Ovary (tissue), 9 donors: ENCODE data around the gene MICAL2. TPM values are rescaled to one million over a fixed set of nuclear protein-coding genes. Genes with fewer than 3 reads are reported as not detected.
A peak's percentile ranks its signal among the peaks of the same experiment; 100 is the strongest.

Experiments
- DNase-seq, 5 donors: peaks; one replicate each; pipeline ENCODE4 v3.0.0-alpha.2; 2019 to 2020
- H3K27ac ChIP-seq, 2 donors: fragments of 200-600 bp; one replicate each; pipeline versions ENCODE4 v1.5.1 to v1.8.0; 2019 to 2022
- H3K27me3 ChIP-seq: fragments of 200-600 bp; one replicate; pipeline ENCODE4 v1.8.0; 2022
- H3K36me3 ChIP-seq: fragments of 200-600 bp; sonication (generic); one replicate; pipeline ENCODE4 v1.5.1; 2019
- H3K4me1 ChIP-seq: one replicate; pipeline ENCODE4 v1.8.1; 2013; ENCODE audit warnings: mild to moderate bottlenecking, moderate library complexity; ENCODE audit not compliant: insufficient read depth
- H3K4me3 ChIP-seq: fragments of 200-600 bp; sonication (generic); one replicate; pipeline ENCODE4 v1.5.1; 2017
- H3K9me3 ChIP-seq, 2 donors: fragments of 200-600 bp in 1 of 2; sonication (generic) in 1 of 2; one replicate each; pipeline versions ENCODE4 v1.5.1 to v1.8.1; 2013 to 2019; ENCODE audit warnings: mild to moderate bottlenecking in 1 of 2, moderate library complexity in 1 of 2
- EP300 ChIP-seq: sonication (generic); formaldehyde crosslinking; IDR thresholded peaks from one replicate; pipeline ENCODE4 v1.6.1; 2017; ENCODE audit warnings: antibody characterized with exemption
- POLR2A ChIP-seq: fragments of 450-650 bp; IDR thresholded peaks from one replicate; pipeline ENCODE4 v1.6.1; 2017; ENCODE audit warnings: antibody characterized with exemption, mild to moderate bottlenecking, moderate library complexity
- WGBS, 3 donors: extraction: QIAGEN DNeasy Blood & Tissue Kit in 1 of 3; methylation state at CpG; one replicate each; pipeline versions ENCODE4 v1.1.5 to v1.1.7; 2013 to 2017; 5-methylcytosine and 5-hydroxymethylcytosine counted together
- intact Hi-C, 4 donors: fragments of 100-400 bp; cut with DNase I; formaldehyde crosslinking; loops; one replicate each; pipeline versions ENCODE4 v1.11.0 to v1.15.1; 2022 to 2023
- polyA plus RNA-seq, 2 donors: library from polyadenylated mRNA; stranded (reverse); fragments of 200-250 nt in 1 of 2; fragments of 350-450 nt in 1 of 2; fragmentation: Illumina TruSeq in 1 of 2; extraction: RNeasy Lipid Tissue Mini Kit (QIAGEN cat#74804) in 1 of 2; gene quantifications; one replicate each; pipeline ENCODE4 v1.2.3, GENCODE V29; 2013 to 2014
- total RNA-seq, 7 donors: library from RNA; depleted of rRNA in 2 of 7; stranded (reverse); fragments of >200 nt in 2 of 7; fragmentation: NEBNext Ultra II Directional in 3 of 7; extraction: Animal tissue kit (Norgen Biotek cat#: 25700) in 3 of 7; gene quantifications; one replicate each; pipeline versions ENCODE4 v1.1.0 to v1.2.4, GENCODE V29; 2016 to 2023
- TF ChIP-seq, protein P1 (sequence below), 3 donors: fragments of 450-650 bp in 2 of 3; fragments of 200-600 bp in 1 of 3; IDR thresholded peaks; one replicate each; pipeline versions ENCODE4 v1.5.1 to v1.8.0; 2016 to 2022; ENCODE audit warnings: antibody characterized with exemption in 3 of 3, mild to moderate bottlenecking in 1 of 3
- donor health status: DM: no; HTN: no; CAD: no; lungs with moderate emphysema.
- donor health status: DM: no; HTN: no; CAD: no.
- donor health status: Bipolar disorder and iron deficiency.
- donor health status: DM: yes; HTN: yes; CAD: no.
- donor health status: DM: no; HTN: no; CAD: no.
- donor health status: DM: yes; HTN: yes; CAD: no.

MICAL2 gene
- total and polyA plus RNA-seq, 9 donors, result 10.7 to 73.6 (median 32.5) TPM

- H3K36me3 ChIP-seq, result no peaks in the 10 kb centered on the region
- intact Hi-C loops, result no loop called here
- no peak for TF ChIP-seq EP300
- TF ChIP-seq POLR2A, result no peak
- TF ChIP-seq, protein P1, sequence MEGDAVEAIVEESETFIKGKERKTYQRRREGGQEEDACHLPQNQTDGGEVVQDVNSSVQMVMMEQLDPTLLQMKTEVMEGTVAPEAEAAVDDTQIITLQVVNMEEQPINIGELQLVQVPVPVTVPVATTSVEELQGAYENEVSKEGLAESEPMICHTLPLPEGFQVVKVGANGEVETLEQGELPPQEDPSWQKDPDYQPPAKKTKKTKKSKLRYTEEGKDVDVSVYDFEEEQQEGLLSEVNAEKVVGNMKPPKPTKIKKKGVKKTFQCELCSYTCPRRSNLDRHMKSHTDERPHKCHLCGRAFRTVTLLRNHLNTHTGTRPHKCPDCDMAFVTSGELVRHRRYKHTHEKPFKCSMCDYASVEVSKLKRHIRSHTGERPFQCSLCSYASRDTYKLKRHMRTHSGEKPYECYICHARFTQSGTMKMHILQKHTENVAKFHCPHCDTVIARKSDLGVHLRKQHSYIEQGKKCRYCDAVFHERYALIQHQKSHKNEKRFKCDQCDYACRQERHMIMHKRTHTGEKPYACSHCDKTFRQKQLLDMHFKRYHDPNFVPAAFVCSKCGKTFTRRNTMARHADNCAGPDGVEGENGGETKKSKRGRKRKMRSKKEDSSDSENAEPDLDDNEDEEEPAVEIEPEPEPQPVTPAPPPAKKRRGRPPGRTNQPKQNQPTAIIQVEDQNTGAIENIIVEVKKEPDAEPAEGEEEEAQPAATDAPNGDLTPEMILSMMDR (IDR thresholded peaks at IDR 0.05), result no peak
- no peak overlapping the region for H3K4me3 ChIP-seq
- no peaks in the 10 kb centered on the region for H3K9me3 ChIP-seq
- DNase-seq, result no peak
- H3K27ac ChIP-seq, result peak overlapping the region in 1 of 2 donors; percentile 35
- H3K4me1 ChIP-seq, result no peaks in the 10 kb centered on the region
- H3K27me3 ChIP-seq, result no peaks in the 10 kb centered on the region
- 65 to 69% (median 69%) methylated on average over 3 of the region's 3 CpGs for WGBS, 3 donors
Observed at GRCh38 chr11:12170501-12170900, 60.1 kb downstream of the MICAL2 start.

GRCh38 chr11:12170984-12171383 is 60.6 kb downstream of the MICAL2 start:
- Histone ChIP-seq H3K36me3 (no peaks in the 10 kb centered on the region), H3K27ac (peak overlapping the region in 1 of 2 donors; percentile 35), H3K4me1 (no peaks in the 10 kb centered on the region), H3K9me3 (no peaks in the 10 kb centered on the region), H3K4me3 (no peak overlapping the region), H3K27me3 (no peaks in the 10 kb centered on the region)
- TF ChIP-seq POLR2A (no peak), EP300 (no peak)
- TF ChIP-seq, protein P1 (IDR thresholded peaks at IDR 0.05), result no peak
- peak in 1 of 5 donors; percentile 47 for DNase-seq
- intact Hi-C loops, result no loop called here
- 7 to 15% (median 15%) methylated on average over 5 of the region's 5 CpGs for WGBS, 3 donors

- intact Hi-C loops, result no loop called here
- no peaks in the 10 kb centered on the region for H3K4me1 ChIP-seq
- H3K9me3 ChIP-seq, result no peaks in the 10 kb centered on the region
- no peak overlapping the region for H3K4me3 ChIP-seq
- H3K27me3 ChIP-seq, result no peaks in the 10 kb centered on the region
- 98 to 100% (median 98%) methylated on average over 3 of the region's 3 CpGs for WGBS, 3 donors
- no peak overlapping the region for H3K27ac ChIP-seq
- no peak for DNase-seq
- H3K36me3 ChIP-seq, result no peaks in the 10 kb centered on the region
- TF ChIP-seq POLR2A, result no peak
- TF ChIP-seq EP300, result no peak
- TF ChIP-seq, protein P1 (IDR thresholded peaks at IDR 0.05), result no peak
Observed at GRCh38 chr11:12171921-12172320, 61.5 kb downstream of the MICAL2 start.

DNA sequence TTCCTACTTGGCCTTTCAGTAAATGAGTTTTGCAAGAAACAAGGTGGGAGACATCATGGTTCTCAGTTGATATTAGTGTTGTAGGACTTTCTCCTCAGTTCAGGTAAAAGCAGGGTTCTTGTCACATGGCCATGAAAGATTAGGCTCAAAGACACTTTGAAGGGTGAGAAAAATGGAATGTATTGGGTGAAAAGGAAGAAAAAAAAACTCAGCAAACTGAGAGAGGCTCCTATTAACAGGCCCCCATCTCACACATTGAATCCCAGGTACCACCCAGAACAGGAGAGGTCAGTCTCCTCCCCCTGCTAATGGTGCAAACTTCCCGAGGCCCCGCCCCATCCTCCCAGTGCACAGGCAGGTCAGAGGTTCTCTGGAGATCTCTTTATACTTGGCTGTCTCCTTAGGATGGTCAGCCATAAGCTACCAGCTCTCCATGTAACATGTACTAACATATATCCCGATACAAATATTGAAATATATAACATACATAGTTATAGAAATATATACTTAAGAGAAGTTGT is 62.2 kb downstream of the MICAL2 start:
- intact Hi-C loops, result no loop called here
- Histone ChIP-seq H3K4me3 (no peak overlapping the region), H3K4me1 (no peaks in the 10 kb centered on the region), H3K27me3 (no peaks in the 10 kb centered on the region), H3K9me3 (no peaks in the 10 kb centered on the region), H3K36me3 (no peaks in the 10 kb centered on the region), H3K27ac (no peak overlapping the region)
- 68 to 78% (median 71%) methylated on average over 3 of the region's 3 CpGs for WGBS, 3 donors
- TF ChIP-seq, protein P1 (IDR thresholded peaks at IDR 0.05), result no peak
- TF ChIP-seq EP300 (no peak), POLR2A (no peak)
- DNase-seq, result no peak
